SK-N-SH treated with all-trans-retinoic acid at 6 μM for 48 hours (cell line): Measurements from ENCODE around the gene ZNF672.

ENCODE experiments used
- ATAC-seq: fragments of 200-7000 bp; cut with Tn5 transposase; 3 replicates; pipeline ENCODE4 v1.9.1; 2020; ENCODE audit warnings: mild to moderate bottlenecking, moderate library complexity
- ARNTL ChIP-seq: fragments of 450-650 bp; formaldehyde crosslinking; IDR thresholded peaks from 2 replicates; pipeline ENCODE4 v1.5.0; 2020; ENCODE audit warnings: low read depth, mild to moderate bottlenecking, moderate library complexity, borderline replicate concordance
- BACH2 ChIP-seq: fragments of 250-450 bp; sonication (Bioruptor Pico); IDR thresholded peaks from 2 replicates; pipeline ENCODE4 v1.9.0; 2021; ENCODE audit warnings: mild to moderate bottlenecking, borderline replicate concordance
- CREB5 ChIP-seq: fragments of 250-450 bp; sonication (Bioruptor Pico); IDR thresholded peaks from 2 replicates; pipeline ENCODE4 v1.5.1; 2020; ENCODE audit warnings: low read depth, mild to moderate bottlenecking, moderate library complexity
- CSDC2 ChIP-seq: fragments of 250-450 bp; sonication (Bioruptor Pico); IDR thresholded peaks from 2 replicates; pipeline ENCODE4 v1.5.0; 2020; ENCODE audit warnings: mild to moderate bottlenecking, moderate library complexity
- ESRRG ChIP-seq: fragments of 250-450 bp; sonication (Bioruptor Pico); IDR thresholded peaks from 2 replicates; pipeline ENCODE4 v1.6.1; 2021; ENCODE audit warnings: mild to moderate bottlenecking
- GLIS3 ChIP-seq: fragments of 250-450 bp; sonication (Bioruptor Pico); IDR thresholded peaks from 2 replicates; pipeline ENCODE4 v1.5.0; 2020; ENCODE audit warnings: mild to moderate bottlenecking, moderate library complexity
- ISL1 ChIP-seq: fragments of 250-450 bp; sonication (Bioruptor Pico); IDR thresholded peaks from 2 replicates; pipeline ENCODE4 v2.1.2; 2022; ENCODE audit warnings: mild to moderate bottlenecking, moderate library complexity
- OSR1 ChIP-seq: fragments of 250-450 bp; sonication (Bioruptor Pico); IDR thresholded peaks from 2 replicates; pipeline ENCODE4 v1.8.0; 2022; ENCODE audit warnings: moderate library complexity, mild to moderate bottlenecking, inconsistent platforms
- PPARA ChIP-seq: fragments of 250-450 bp; sonication (Bioruptor Pico); IDR thresholded peaks from 2 replicates; pipeline ENCODE4 v1.5.0; 2020; ENCODE audit warnings: mild to moderate bottlenecking, borderline replicate concordance
- RARB ChIP-seq: fragments of 250-450 bp; sonication (Bioruptor Pico); IDR thresholded peaks from 2 replicates; pipeline ENCODE4 v1.8.0; 2021; ENCODE audit warnings: mild to moderate bottlenecking, moderate library complexity
- SNAI2 ChIP-seq: fragments of 250-450 bp; sonication (Bioruptor Pico); IDR thresholded peaks from 2 replicates; pipeline ENCODE4 v1.5.0; 2020; ENCODE audit warnings: mild to moderate bottlenecking, moderate library complexity
- TCF4 ChIP-seq: fragments of 250-450 bp; sonication (Bioruptor Pico); IDR thresholded peaks from 2 replicates; pipeline ENCODE4 v1.8.0; 2021; ENCODE audit warnings: mild to moderate bottlenecking, moderate library complexity, borderline replicate concordance
- TOX ChIP-seq: fragments of 250-450 bp; sonication (Bioruptor Pico); IDR thresholded peaks from 2 replicates; pipeline ENCODE4 v1.8.0; 2021; ENCODE audit warnings: mild to moderate bottlenecking, moderate library complexity, borderline replicate concordance
- ZC3H10 ChIP-seq: fragments of 250-450 bp; sonication (Bioruptor Pico); IDR thresholded peaks from 2 replicates; pipeline ENCODE4 v1.5.1; 2021; ENCODE audit warnings: mild to moderate bottlenecking, moderate library complexity
- ZFP30 ChIP-seq: fragments of 450-650 bp; formaldehyde crosslinking; IDR thresholded peaks from 2 replicates; pipeline ENCODE4 v1.5.0; 2022; ENCODE audit warnings: mild to moderate bottlenecking, moderate library complexity
- ZNF565 ChIP-seq: fragments of 450-650 bp; formaldehyde crosslinking; conservative IDR thresholded peaks from 2 replicates; pipeline ENCODE4 v1.5.0; 2020; ENCODE audit warnings: low read depth, mild to moderate bottlenecking, moderate library complexity
- ZNF70 ChIP-seq: fragments of 450-650 bp; formaldehyde crosslinking; IDR thresholded peaks from 2 replicates; pipeline ENCODE4 v1.5.0; 2020; ENCODE audit warnings: mild to moderate bottlenecking, moderate library complexity
- ZNF8 ChIP-seq: fragments of 450-650 bp; formaldehyde crosslinking; IDR thresholded peaks from 2 replicates; pipeline ENCODE4 v1.5.0; 2020; ENCODE audit warnings: mild to moderate bottlenecking, moderate library complexity
- TF ChIP-seq, protein P1 (sequence below): fragments of 250-450 bp; sonication (Bioruptor Pico); IDR thresholded peaks from 2 replicates; pipeline ENCODE4 v1.5.1; 2021; ENCODE audit warnings: mild to moderate bottlenecking, moderate library complexity
- TF ChIP-seq, protein P2 (sequence below): fragments of 250-450 bp; sonication (Bioruptor Pico); IDR thresholded peaks from 2 replicates; pipeline ENCODE4 v1.8.0; 2020; ENCODE audit warnings: mild to moderate bottlenecking, moderate library complexity, borderline replicate concordance
- TF ChIP-seq, protein P3 (sequence below): fragments of 250-450 bp; sonication (Bioruptor Pico); IDR thresholded peaks from 2 replicates; pipeline ENCODE4 v1.5.0; 2020; ENCODE audit warnings: mild to moderate bottlenecking, moderate library complexity
- TF ChIP-seq, protein P4 (sequence below): fragments of 250-450 bp; sonication (Bioruptor Pico); IDR thresholded peaks from 2 replicates; pipeline ENCODE4 v1.8.0; 2021; ENCODE audit warnings: low read depth, mild to moderate bottlenecking, moderate library complexity, borderline replicate concordance

The ZNF672 gene

GRCh38 chr1:248850124-248850523 lies 12.1 kb downstream of the ZNF672 start:
- no peak for ATAC-seq
- TF ChIP-seq ZC3H10 (CRISPR knock-in tag), result no peak
- TF ChIP-seq, protein P1, sequence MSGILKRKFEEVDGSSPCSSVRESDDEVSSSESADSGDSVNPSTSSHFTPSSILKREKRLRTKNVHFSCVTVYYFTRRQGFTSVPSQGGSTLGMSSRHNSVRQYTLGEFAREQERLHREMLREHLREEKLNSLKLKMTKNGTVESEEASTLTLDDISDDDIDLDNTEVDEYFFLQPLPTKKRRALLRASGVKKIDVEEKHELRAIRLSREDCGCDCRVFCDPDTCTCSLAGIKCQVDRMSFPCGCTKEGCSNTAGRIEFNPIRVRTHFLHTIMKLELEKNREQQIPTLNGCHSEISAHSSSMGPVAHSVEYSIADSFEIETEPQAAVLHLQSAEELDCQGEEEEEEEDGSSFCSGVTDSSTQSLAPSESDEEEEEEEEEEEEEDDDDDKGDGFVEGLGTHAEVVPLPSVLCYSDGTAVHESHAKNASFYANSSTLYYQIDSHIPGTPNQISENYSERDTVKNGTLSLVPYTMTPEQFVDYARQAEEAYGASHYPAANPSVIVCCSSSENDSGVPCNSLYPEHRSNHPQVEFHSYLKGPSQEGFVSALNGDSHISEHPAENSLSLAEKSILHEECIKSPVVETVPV (CRISPR knock-in tag), result no peak

DNA sequence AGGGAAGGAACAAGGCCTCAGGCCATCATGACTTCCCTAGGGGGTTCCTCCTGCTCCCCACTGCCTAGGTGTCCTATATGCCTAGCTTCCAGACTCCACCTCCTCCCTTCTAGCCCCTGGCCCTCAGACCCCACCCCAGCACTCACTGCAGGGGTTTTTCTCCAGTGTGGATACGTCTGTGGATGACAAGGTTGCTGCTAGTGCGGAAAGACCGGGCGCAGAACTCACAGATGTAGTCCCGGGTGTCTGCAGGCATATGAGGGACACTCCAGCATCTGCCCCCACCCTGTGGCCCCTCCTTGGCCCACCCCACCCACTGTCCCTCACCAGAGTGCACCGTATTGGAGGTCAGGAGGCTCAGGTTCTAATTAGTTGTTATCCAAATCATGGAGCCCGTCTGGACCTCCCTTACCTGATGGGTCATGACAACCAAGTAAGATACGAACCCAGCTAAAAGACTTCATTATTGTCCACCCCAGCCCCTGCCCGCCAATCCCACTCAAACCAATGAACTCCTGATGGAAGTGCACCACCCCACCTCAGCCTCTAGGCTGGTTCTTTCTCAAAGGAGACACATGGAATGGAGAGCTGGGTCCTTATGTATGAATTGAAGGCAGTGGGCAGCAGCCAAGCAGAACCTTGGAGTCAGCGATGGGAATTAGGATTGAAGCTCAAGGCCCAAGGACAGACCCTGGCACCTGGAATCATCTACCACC lies 12.7 kb downstream of the ZNF672 start:
- no peak for TF ChIP-seq ZNF70 (CRISPR knock-in tag)
- no peak for TF ChIP-seq CSDC2 (CRISPR knock-in tag)
- TF ChIP-seq, protein P2, sequence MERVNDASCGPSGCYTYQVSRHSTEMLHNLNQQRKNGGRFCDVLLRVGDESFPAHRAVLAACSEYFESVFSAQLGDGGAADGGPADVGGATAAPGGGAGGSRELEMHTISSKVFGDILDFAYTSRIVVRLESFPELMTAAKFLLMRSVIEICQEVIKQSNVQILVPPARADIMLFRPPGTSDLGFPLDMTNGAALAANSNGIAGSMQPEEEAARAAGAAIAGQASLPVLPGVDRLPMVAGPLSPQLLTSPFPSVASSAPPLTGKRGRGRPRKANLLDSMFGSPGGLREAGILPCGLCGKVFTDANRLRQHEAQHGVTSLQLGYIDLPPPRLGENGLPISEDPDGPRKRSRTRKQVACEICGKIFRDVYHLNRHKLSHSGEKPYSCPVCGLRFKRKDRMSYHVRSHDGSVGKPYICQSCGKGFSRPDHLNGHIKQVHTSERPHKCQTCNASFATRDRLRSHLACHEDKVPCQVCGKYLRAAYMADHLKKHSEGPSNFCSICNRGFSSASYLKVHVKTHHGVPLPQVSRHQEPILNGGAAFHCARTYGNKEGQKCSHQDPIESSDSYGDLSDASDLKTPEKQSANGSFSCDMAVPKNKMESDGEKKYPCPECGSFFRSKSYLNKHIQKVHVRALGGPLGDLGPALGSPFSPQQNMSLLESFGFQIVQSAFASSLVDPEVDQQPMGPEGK (CRISPR knock-in tag), result no peak
- TF ChIP-seq ZNF8 (CRISPR knock-in tag), result no peak
- TF ChIP-seq ISL1, result no peak
- TF ChIP-seq TCF4, result no peak
- TF ChIP-seq ZFP30 (CRISPR knock-in tag), result no peak
- TF ChIP-seq ESRRG (CRISPR knock-in tag), result no peak
- no peak for TF ChIP-seq ZNF565 (CRISPR knock-in tag)
- TF ChIP-seq ARNTL, result no peak
- TF ChIP-seq GLIS3 (CRISPR knock-in tag), result no peak
- no peak for TF ChIP-seq PPARA (CRISPR knock-in tag)
- TF ChIP-seq ZC3H10 (CRISPR knock-in tag), result no peak
- no peak for TF ChIP-seq BACH2
- TF ChIP-seq, protein P1 (CRISPR knock-in tag), result no peak
- TF ChIP-seq, protein P3, sequence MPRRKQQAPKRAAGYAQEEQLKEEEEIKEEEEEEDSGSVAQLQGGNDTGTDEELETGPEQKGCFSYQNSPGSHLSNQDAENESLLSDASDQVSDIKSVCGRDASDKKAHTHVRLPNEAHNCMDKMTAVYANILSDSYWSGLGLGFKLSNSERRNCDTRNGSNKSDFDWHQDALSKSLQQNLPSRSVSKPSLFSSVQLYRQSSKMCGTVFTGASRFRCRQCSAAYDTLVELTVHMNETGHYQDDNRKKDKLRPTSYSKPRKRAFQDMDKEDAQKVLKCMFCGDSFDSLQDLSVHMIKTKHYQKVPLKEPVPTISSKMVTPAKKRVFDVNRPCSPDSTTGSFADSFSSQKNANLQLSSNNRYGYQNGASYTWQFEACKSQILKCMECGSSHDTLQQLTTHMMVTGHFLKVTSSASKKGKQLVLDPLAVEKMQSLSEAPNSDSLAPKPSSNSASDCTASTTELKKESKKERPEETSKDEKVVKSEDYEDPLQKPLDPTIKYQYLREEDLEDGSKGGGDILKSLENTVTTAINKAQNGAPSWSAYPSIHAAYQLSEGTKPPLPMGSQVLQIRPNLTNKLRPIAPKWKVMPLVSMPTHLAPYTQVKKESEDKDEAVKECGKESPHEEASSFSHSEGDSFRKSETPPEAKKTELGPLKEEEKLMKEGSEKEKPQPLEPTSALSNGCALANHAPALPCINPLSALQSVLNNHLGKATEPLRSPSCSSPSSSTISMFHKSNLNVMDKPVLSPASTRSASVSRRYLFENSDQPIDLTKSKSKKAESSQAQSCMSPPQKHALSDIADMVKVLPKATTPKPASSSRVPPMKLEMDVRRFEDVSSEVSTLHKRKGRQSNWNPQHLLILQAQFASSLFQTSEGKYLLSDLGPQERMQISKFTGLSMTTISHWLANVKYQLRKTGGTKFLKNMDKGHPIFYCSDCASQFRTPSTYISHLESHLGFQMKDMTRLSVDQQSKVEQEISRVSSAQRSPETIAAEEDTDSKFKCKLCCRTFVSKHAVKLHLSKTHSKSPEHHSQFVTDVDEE, result no peak
- no peak for TF ChIP-seq OSR1 (CRISPR knock-in tag)
- no peak for TF ChIP-seq SNAI2 (CRISPR knock-in tag)
- ATAC-seq, result no peak; the same call in 2 of the 3 replicates

GRCh38 chr1:248851390-248851789 lies 13.4 kb downstream of the ZNF672 start:
- no peak for ATAC-seq
- no peak for TF ChIP-seq ZFP30 (CRISPR knock-in tag)
- TF ChIP-seq CSDC2 (CRISPR knock-in tag), result no peak
- TF ChIP-seq ZNF8 (CRISPR knock-in tag), result no peak
- TF ChIP-seq TCF4, result no peak
- TF ChIP-seq, protein P4, sequence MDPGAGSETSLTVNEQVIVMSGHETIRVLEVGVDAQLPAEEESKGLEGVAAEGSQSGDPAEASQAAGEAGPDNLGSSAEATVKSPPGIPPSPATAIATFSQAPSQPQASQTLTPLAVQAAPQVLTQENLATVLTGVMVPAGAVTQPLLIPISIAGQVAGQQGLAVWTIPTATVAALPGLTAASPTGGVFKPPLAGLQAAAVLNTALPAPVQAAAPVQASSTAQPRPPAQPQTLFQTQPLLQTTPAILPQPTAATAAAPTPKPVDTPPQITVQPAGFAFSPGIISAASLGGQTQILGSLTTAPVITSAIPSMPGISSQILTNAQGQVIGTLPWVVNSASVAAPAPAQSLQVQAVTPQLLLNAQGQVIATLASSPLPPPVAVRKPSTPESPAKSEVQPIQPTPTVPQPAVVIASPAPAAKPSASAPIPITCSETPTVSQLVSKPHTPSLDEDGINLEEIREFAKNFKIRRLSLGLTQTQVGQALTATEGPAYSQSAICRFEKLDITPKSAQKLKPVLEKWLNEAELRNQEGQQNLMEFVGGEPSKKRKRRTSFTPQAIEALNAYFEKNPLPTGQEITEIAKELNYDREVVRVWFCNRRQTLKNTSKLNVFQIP (CRISPR knock-in tag), result no peak
- no peak for TF ChIP-seq OSR1 (CRISPR knock-in tag)
- TF ChIP-seq, protein P3, result no peak
- no peak for TF ChIP-seq CREB5 (CRISPR knock-in tag)
- no peak for TF ChIP-seq RARB (CRISPR knock-in tag)
- TF ChIP-seq ISL1, result no peak
- TF ChIP-seq, protein P2 (CRISPR knock-in tag), result no peak
- TF ChIP-seq TOX (CRISPR knock-in tag), result no peak
